ENCODE results near the gene ZNF10. TPM values are rescaled to one million over a fixed set of nuclear protein-coding genes. Genes with fewer than 3 reads are reported as not detected.

The ZNF10 gene
- 8.2 TPM for total RNA-seq
- long read RNA-seq, partial matches to known transcripts: 0 of 5 reads
- long read RNA-seq, other reads (novel, unspliced or antisense): 5 of 5 reads

DNA sequence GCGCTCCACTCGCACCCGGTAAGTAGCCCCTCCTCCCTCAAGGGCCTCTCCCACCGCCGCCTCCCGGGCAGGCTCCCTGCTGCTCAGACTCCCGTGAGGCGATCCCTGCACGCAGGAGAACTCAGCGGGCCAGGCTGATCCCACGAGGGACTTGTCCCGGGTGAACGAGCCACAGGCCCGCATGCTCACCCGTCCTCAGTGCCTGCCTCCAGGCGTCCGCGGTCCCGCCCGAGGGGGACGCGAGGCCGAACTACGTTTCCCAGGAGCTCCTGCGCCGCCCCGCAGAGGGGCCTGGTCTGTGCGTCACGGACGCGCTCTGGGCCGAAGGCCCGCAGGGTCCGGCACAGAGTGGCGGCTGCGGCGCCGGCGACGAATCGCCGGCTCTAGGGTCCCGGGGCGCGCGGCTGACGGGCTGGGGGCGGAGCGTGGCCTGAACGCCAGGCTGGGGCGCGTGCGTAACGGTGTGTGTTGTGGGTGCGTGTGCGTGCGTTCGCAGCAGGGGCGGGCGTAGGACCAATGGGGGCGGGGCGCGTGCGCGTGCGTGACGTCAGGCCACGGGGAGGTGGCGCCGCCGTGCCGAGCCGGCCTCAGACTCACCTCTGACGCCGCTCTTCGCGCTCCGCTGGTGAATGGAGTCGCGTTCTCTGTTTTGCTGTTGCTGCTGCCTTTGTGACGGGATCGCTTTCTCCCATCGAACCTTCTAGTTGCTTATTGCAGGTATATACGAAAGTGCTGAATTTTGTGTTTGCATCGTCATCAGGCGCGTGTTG, at the start of gene ZNF10, which contains the start of gene ZNF891:
Gene ZNF10, plus strand, starts transcription at position 590 of the 770 bp plus-strand sequence. CDS start 13,866 bp downstream, outside the sequence.
Gene ZNF891, minus strand, starts transcription at position 237 of the 770 bp plus-strand sequence. CDS start 8,356 bp downstream, outside the sequence.
- Histone ChIP-seq H3K27ac (peak within 1 kb of the TSS; percentile 94), H3K9me3 (peaks cover 55% of the 10 kb centered on the region), H3K4me3 (peak within 1 kb of the TSS; percentile 66), H3K4me1 (no peaks in the 10 kb centered on the region), H3K27me3 (no peaks in the 10 kb centered on the region), H3K36me3 (peaks cover 3% of the 10 kb centered on the region)
- TF ChIP-seq, protein P1, sequence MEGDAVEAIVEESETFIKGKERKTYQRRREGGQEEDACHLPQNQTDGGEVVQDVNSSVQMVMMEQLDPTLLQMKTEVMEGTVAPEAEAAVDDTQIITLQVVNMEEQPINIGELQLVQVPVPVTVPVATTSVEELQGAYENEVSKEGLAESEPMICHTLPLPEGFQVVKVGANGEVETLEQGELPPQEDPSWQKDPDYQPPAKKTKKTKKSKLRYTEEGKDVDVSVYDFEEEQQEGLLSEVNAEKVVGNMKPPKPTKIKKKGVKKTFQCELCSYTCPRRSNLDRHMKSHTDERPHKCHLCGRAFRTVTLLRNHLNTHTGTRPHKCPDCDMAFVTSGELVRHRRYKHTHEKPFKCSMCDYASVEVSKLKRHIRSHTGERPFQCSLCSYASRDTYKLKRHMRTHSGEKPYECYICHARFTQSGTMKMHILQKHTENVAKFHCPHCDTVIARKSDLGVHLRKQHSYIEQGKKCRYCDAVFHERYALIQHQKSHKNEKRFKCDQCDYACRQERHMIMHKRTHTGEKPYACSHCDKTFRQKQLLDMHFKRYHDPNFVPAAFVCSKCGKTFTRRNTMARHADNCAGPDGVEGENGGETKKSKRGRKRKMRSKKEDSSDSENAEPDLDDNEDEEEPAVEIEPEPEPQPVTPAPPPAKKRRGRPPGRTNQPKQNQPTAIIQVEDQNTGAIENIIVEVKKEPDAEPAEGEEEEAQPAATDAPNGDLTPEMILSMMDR (IDR thresholded peaks at IDR 0.05): no peak
- intact Hi-C loops (cut with DNase I): no loop called here
- peak; percentile 99 for ATAC-seq
- peak; percentile 98 for DNase-seq

DNA sequence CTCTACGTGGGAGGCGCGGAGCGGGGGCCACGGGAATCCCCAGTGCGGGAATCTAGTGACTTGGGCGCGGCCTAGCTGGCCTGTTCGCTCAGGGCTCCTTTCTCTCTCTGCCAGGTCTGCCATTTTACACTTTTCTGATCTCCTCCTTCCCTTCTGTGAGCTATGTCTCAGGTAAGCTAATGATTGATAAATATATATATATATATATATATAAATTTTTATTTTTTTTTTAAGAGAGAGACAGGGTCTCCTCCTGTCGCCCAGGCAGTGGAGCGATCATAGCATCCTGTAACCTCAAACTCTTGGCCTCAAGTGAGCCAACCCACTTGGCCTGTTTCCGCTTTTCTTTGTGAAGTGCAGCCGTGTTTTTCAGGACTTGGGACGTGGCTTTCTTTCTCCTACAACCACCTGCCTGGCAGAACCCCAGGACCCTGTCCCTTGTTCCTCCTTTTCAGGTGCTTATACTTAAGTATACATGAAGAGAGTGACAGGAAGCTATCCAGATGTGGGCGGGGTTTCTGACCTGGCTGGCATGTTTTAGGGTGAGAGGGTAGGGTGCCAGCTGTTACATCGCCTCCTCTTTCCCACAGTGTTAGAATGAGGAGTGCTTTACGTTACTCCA, 49.2 kb upstream of the ZNF10 start:
- no peaks in the 10 kb centered on the region for H3K27me3 ChIP-seq
- intact Hi-C loops (cut with DNase I): no loop called here
- ATAC-seq (no peak), DNase-seq (no peak)
- TF ChIP-seq, protein P1 (IDR thresholded peaks at IDR 0.05): no peak
- peaks cover 76% of the 10 kb centered on the region for H3K9me3 ChIP-seq
- H3K27ac ChIP-seq: peak overlapping the region; percentile 96
- peaks cover 7% of the 10 kb centered on the region for H3K4me1 ChIP-seq
- peak overlapping the region; percentile 90 for H3K4me3 ChIP-seq
- H3K36me3 ChIP-seq: peaks cover 35% of the 10 kb centered on the region

GRCh38 chr12:133083345-133083744, 47.1 kb upstream of the ZNF10 start:
- Histone ChIP-seq H3K4me1 (peaks cover 7% of the 10 kb centered on the region), H3K27ac (no peak overlapping the region), H3K4me3 (no peak overlapping the region), H3K9me3 (peaks cover 75% of the 10 kb centered on the region), H3K36me3 (peaks cover 44% of the 10 kb centered on the region), H3K27me3 (no peaks in the 10 kb centered on the region)
- ATAC-seq (no peak), DNase-seq (no peak)
- intact Hi-C loops (cut with DNase I): no loop called here
- TF ChIP-seq, protein P1 (IDR thresholded peaks at IDR 0.05): no peak

DNA sequence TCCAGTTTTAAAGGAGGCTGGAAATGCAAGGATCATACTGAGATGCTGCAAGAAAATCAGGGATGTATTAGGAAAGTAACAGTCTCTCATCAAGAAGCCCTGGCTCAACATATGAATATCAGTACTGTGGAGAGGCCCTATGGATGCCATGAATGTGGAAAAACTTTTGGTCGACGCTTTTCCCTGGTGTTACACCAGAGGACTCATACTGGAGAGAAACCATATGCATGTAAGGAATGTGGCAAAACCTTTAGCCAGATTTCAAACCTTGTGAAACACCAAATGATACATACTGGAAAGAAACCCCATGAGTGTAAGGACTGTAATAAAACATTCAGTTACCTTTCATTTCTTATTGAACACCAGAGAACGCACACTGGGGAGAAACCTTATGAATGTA, 24.8 kb upstream of the ZNF10 start:
- no peak for DNase-seq
- Histone ChIP-seq H3K27ac (no peak overlapping the region), H3K4me3 (no peak overlapping the region), H3K9me3 (peaks cover 100% of the 10 kb centered on the region), H3K27me3 (no peaks in the 10 kb centered on the region), H3K36me3 (peaks cover 34% of the 10 kb centered on the region), H3K4me1 (no peaks in the 10 kb centered on the region)
- ATAC-seq: no peak
- TF ChIP-seq, protein P1 (IDR thresholded peaks at IDR 0.05): no peak
- intact Hi-C loops (cut with DNase I): no loop called here

DNA sequence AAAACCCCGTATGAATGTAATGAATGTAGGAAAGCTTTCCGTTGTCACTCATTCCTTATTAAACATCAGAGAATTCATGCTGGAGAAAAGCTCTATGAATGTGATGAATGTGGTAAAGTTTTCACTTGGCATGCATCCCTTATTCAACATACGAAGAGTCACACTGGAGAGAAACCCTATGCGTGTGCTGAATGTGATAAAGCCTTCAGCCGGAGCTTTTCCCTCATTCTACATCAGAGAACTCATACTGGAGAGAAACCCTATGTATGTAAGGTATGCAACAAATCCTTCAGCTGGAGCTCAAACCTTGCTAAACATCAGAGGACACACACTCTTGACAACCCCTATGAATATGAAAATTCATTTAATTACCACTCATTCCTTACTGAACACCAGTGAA, 24.2 kb upstream of the ZNF10 start:
- H3K4me3 ChIP-seq: no peak overlapping the region
- no peak overlapping the region for H3K27ac ChIP-seq
- TF ChIP-seq, protein P1 (IDR thresholded peaks at IDR 0.05): no peak
- DNase-seq (no peak), ATAC-seq (no peak)
- H3K4me1 ChIP-seq: no peaks in the 10 kb centered on the region
- intact Hi-C loops (cut with DNase I): no loop called here
- H3K27me3 ChIP-seq: no peaks in the 10 kb centered on the region
- peaks cover 100% of the 10 kb centered on the region for H3K9me3 ChIP-seq
- peaks cover 28% of the 10 kb centered on the region for H3K36me3 ChIP-seq
